Neural progenitor cell (in vitro differentiated cells): ENCODE results near the gene PPY. TPM values are rescaled to one million over a fixed set of nuclear protein-coding genes. Genes with fewer than 3 reads are reported as not detected.
A peak's percentile ranks its signal among the peaks of the same experiment; 100 is the strongest.

ENCODE experiments used
- DNase-seq: peaks from one replicate; pipeline ENCODE4 v3.0.0-alpha.2; 2016; ENCODE audit warnings: low spot score
- H2AFZ ChIP-seq: fragments of 200-600 bp; sonication (generic); replicated peaks from 2 replicates; pipeline ENCODE4 v1.6.1; 2016; ENCODE audit warnings: antibody characterized with exemption
- H3F3A ChIP-seq: fragments of 200-600 bp; sonication (generic); 2 replicates; pipeline ENCODE4 v1.6.1; 2016; ENCODE audit warnings: antibody characterized with exemption, low read depth
- H3K27ac ChIP-seq: fragments of 200-600 bp; sonication (generic); 2 replicates; pipeline ENCODE4 v1.5.1; 2016; ENCODE audit warnings: mild to moderate bottlenecking
- H3K27me3 ChIP-seq: fragments of 200-600 bp; sonication (generic); 2 replicates; pipeline ENCODE4 v1.6.1; 2016; ENCODE audit warnings: mild to moderate bottlenecking, moderate library complexity
- H3K36me3 ChIP-seq: fragments of 200-600 bp; sonication (generic); 2 replicates; pipeline ENCODE4 v1.5.1; 2016
- H3K4me1 ChIP-seq: fragments of 200-600 bp; sonication (generic); 2 replicates; pipeline ENCODE4 v1.6.1; 2016; ENCODE audit warnings: mixed run types
- H3K4me2 ChIP-seq: fragments of 200-600 bp; sonication (generic); 2 replicates; pipeline ENCODE4 v1.6.1; 2016
- H3K4me3 ChIP-seq: fragments of 200-600 bp; sonication (generic); 2 replicates; pipeline ENCODE4 v1.5.1; 2016
- H3K79me2 ChIP-seq: fragments of 200-600 bp; sonication (generic); 2 replicates; pipeline ENCODE4 v1.6.1; 2016; ENCODE audit warnings: low read depth
- H3K9ac ChIP-seq: fragments of 200-600 bp; sonication (generic); 2 replicates; pipeline ENCODE4 v1.6.1; 2016
- H3K9me3 ChIP-seq: fragments of 200-600 bp; sonication (generic); 2 replicates; pipeline ENCODE4 v1.5.1; 2016; ENCODE audit warnings: low read depth
- H4K20me1 ChIP-seq: fragments of 200-600 bp; sonication (generic); 2 replicates; pipeline ENCODE4 v1.6.1; 2016; ENCODE audit warnings: low read depth
- H3K27ac Mint-ChIP-seq: 3 replicates; pipeline ENCODE4 v1.8.0; 2021; ENCODE audit warnings: mixed read lengths
- H3K27me3 Mint-ChIP-seq: 2 replicates; pipeline ENCODE4 v1.8.0; 2022; ENCODE audit warnings: low read depth, mild to moderate bottlenecking, inconsistent platforms, moderate library complexity, mixed read lengths; ENCODE audit not compliant: insufficient read depth
- H3K36me3 Mint-ChIP-seq: 3 replicates; pipeline ENCODE4 v1.8.0; 2021; ENCODE audit warnings: mixed read lengths
- H3K4me1 Mint-ChIP-seq: 3 replicates; pipeline ENCODE4 v1.8.0; 2021; ENCODE audit warnings: mixed read lengths
- H3K4me3 Mint-ChIP-seq: 3 replicates; pipeline ENCODE4 v1.8.0; 2021; ENCODE audit warnings: mild to moderate bottlenecking, moderate library complexity, mixed read lengths
- H3K9me3 Mint-ChIP-seq: 3 replicates; pipeline ENCODE4 v1.8.0; 2020; ENCODE audit warnings: mixed read lengths
- EZH2 ChIP-seq: fragments of 200-600 bp; sonication (generic); IDR thresholded peaks from 2 replicates; pipeline ENCODE4 v1.6.1; 2017; ENCODE audit warnings: antibody characterized with exemption, mild to moderate bottlenecking, moderate library complexity
- EZH2phosphoT487 ChIP-seq: fragments of 200-600 bp; sonication (generic); IDR thresholded peaks from 2 replicates; pipeline ENCODE4 v1.6.1; 2017; ENCODE audit warnings: antibody characterized with exemption
- total RNA-seq: library from RNA; depleted of rRNA; stranded (reverse); fragments of >200 nt; gene quantifications from 2 replicates; pipeline ENCODE4 v1.2.3, GENCODE V29; 2015; ENCODE audit warnings: low replicate concordance
- TF ChIP-seq, protein P1 (sequence below): fragments of 200-600 bp; sonication (generic); IDR thresholded peaks from 2 replicates; pipeline ENCODE4 v1.5.1; 2017; ENCODE audit warnings: antibody characterized with exemption, mild to moderate bottlenecking

PPY gene
- total RNA-seq, 1 donor from 2014 or later = not detected

DNA sequence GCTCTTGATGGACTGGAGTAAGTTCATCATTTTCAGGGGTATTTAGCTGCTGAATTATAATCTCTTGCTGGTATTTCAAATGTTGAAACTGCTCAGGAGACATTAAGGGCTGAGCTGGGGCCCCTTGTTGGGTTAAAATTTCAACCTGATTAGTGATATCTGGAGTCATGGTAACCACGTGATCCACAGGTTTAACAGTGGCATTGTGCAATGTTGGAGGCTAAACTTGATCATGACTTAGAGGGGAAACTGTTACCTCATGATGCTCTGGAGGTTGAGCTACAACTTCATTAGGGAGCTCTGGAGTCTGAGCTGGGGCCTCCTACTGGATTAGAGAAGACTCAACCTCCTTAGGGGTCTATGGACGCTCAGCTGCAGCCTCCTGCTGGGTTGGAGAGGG is 17.7 kb downstream of the PPY start:
- Histone ChIP-seq H3K4me3 (no peak overlapping the region), H3F3A (no peaks in the 10 kb centered on the region), H3K4me2 (no peak overlapping the region), H3K27ac (no peak overlapping the region), H2AFZ (no peak overlapping the region), H3K4me1 (peaks cover 15% of the 10 kb centered on the region), H4K20me1 (no peaks in the 10 kb centered on the region), H3K9me3 (no peaks in the 10 kb centered on the region), H3K27me3 (peaks cover 45% of the 10 kb centered on the region), H3K36me3 (no peaks in the 10 kb centered on the region), H3K9ac (no peak overlapping the region), H3K79me2 (no peaks in the 10 kb centered on the region)
- Mint-ChIP-seq H3K4me1 (peaks cover 9% of the 10 kb centered on the region), H3K36me3 (no peaks in the 10 kb centered on the region), H3K27ac (no peak overlapping the region), H3K27me3 (peaks cover 22% of the 10 kb centered on the region), H3K9me3 (no peaks in the 10 kb centered on the region), H3K4me3 (no peak overlapping the region)
- TF ChIP-seq EZH2phosphoT487 (no peak), EZH2 (no peak)
- TF ChIP-seq, protein P1, sequence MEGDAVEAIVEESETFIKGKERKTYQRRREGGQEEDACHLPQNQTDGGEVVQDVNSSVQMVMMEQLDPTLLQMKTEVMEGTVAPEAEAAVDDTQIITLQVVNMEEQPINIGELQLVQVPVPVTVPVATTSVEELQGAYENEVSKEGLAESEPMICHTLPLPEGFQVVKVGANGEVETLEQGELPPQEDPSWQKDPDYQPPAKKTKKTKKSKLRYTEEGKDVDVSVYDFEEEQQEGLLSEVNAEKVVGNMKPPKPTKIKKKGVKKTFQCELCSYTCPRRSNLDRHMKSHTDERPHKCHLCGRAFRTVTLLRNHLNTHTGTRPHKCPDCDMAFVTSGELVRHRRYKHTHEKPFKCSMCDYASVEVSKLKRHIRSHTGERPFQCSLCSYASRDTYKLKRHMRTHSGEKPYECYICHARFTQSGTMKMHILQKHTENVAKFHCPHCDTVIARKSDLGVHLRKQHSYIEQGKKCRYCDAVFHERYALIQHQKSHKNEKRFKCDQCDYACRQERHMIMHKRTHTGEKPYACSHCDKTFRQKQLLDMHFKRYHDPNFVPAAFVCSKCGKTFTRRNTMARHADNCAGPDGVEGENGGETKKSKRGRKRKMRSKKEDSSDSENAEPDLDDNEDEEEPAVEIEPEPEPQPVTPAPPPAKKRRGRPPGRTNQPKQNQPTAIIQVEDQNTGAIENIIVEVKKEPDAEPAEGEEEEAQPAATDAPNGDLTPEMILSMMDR = no peak
- no peak for DNase-seq

DNA sequence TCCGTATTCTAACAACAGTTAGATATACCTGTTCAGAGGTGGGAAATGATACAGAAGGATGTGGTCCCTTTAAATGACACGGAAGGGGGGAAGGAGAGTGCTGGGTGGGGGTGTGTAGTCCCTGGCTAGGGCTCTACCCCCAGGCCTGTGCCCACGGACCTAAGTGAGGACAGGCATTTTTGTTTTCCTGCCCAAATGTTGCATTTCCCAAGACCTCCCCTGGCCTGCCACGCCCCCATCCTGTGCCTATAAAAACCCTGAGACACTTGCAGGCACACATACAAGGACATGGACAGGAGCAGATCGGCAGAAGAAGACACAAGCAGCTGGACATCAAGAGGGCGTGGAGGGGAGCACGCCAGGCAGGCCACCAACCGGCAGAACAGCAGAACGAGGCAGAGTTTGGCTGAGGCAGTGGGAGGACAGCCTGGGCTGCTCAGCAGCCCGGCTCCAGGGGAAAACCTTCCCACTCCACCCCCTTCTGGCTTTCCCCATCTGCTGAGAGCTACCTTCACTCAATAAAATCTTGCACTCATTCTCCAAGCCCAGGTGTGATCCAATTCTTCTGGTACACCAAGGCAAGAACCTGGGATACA is 21.7 kb downstream of the PPY start:
- Histone ChIP-seq H3K27ac (no peak overlapping the region), H3K4me1 (peaks cover 4% of the 10 kb centered on the region), H3K4me2 (no peak overlapping the region), H3K79me2 (no peaks in the 10 kb centered on the region), H3K4me3 (no peak overlapping the region), H3K27me3 (peaks cover 16% of the 10 kb centered on the region), H3K36me3 (no peaks in the 10 kb centered on the region), H3F3A (no peaks in the 10 kb centered on the region), H3K9me3 (no peaks in the 10 kb centered on the region), H4K20me1 (no peaks in the 10 kb centered on the region), H2AFZ (no peak overlapping the region), H3K9ac (no peak overlapping the region)
- TF ChIP-seq, protein P1 = no peak
- no peak for TF ChIP-seq EZH2phosphoT487
- no peak for TF ChIP-seq EZH2
- peaks cover 10% of the 10 kb centered on the region for H3K27me3 Mint-ChIP-seq
- peaks cover 11% of the 10 kb centered on the region for H3K4me1 Mint-ChIP-seq
- no peak overlapping the region for H3K4me3 Mint-ChIP-seq
- no peak overlapping the region for H3K27ac Mint-ChIP-seq
- DNase-seq = no peak
- no peaks in the 10 kb centered on the region for H3K9me3 Mint-ChIP-seq
- H3K36me3 Mint-ChIP-seq = no peaks in the 10 kb centered on the region

DNA sequence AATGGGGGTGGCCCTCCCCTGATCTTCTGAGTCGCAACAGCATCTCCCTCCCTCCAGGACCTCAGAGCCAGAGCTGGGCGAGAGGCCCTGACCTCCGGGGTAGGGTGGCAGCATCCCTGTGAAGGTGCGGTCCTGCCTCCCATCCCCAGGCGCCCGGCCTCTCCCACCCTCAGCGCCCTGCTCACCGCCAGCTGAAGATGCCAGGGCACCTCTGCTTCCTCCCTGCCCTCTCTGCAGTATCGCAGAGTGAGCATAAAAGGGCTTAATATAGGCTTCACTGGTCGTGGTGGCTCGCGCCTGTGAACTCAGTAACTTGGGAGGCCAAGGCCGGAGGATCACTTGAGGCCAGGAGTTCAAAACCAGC is 24.3 kb downstream of the PPY start:
- peaks cover 15% of the 10 kb centered on the region for H3K27me3 Mint-ChIP-seq
- no peak overlapping the region for H3K4me2 ChIP-seq
- H3K79me2 ChIP-seq = no peaks in the 10 kb centered on the region
- H3K9ac ChIP-seq = no peak overlapping the region
- no peaks in the 10 kb centered on the region for H3F3A ChIP-seq
- no peaks in the 10 kb centered on the region for H3K9me3 Mint-ChIP-seq
- H3K36me3 Mint-ChIP-seq = no peaks in the 10 kb centered on the region
- no peaks in the 10 kb centered on the region for H4K20me1 ChIP-seq
- no peaks in the 10 kb centered on the region for H3K36me3 ChIP-seq
- DNase-seq = no peak
- no peaks in the 10 kb centered on the region for H3K9me3 ChIP-seq
- H3K27me3 ChIP-seq = peaks cover 10% of the 10 kb centered on the region
- no peak overlapping the region for H3K4me3 ChIP-seq
- peak overlapping the region; percentile 54 for H2AFZ ChIP-seq
- H3K4me3 Mint-ChIP-seq = no peak overlapping the region
- no peak overlapping the region for H3K27ac ChIP-seq
- H3K4me1 Mint-ChIP-seq = peaks cover 11% of the 10 kb centered on the region
- H3K4me1 ChIP-seq = peaks cover 4% of the 10 kb centered on the region
- H3K27ac Mint-ChIP-seq = no peak overlapping the region
- TF ChIP-seq EZH2 (no peak), EZH2phosphoT487 (no peak)
- TF ChIP-seq, protein P1 = no peak
